ENCODE measurements around the gene ULBP3. TPM values are rescaled to one million over a fixed set of nuclear protein-coding genes. Genes with fewer than 3 reads are reported as not detected.

ULBP3 gene
- total and polyA plus RNA-seq, 2 of the 4 experiments (the other 2 are of a cell fraction): 11.1 to 35.1 TPM

GRCh38 chr6:150058231-150058792 lies 10.6 kb downstream of the ULBP3 start:
- ATAC-seq (ENCODE audit: low read depth): no peak
- H4K8ac ChIP-seq (ENCODE audit: low read depth in 2 of 2, low read length in 2 of 2): no peak overlapping the region
- no peak overlapping the region for H2AFZ ChIP-seq (replicated peaks; ENCODE audit: low read length, poor library complexity)
- H2AK9ac ChIP-seq (replicated peaks; ENCODE audit: low read depth, low read length, poor library complexity): no peak overlapping the region
- no peak overlapping the region for H3K27ac ChIP-seq (ENCODE audit: insufficient read depth, low read length)
- no peak for DNase-seq
- no peak overlapping the region for H2BK20ac ChIP-seq (ENCODE audit: low read depth, low read length)
- peaks cover 3% of the 10 kb centered on the region for H3K9me1 ChIP-seq (ENCODE audit: insufficient read depth, low read length)
- no peaks in the 10 kb centered on the region for H3K79me1 ChIP-seq (ENCODE audit: low read depth in 1 of 2, low read length in 2 of 2)
- H2BK120ac ChIP-seq (ENCODE audit: low read depth, low read length): no peak overlapping the region
- no peak overlapping the region for H4K5ac ChIP-seq (ENCODE audit: low read depth, low read length)
- no peak overlapping the region for H3K56ac ChIP-seq (ENCODE audit: extremely low read depth, insufficient read depth, low read length)
- POLR2A ChIA-PET (ENCODE audit: unreplicated experiment): no interaction called here
- no TSS peak for BruUV-seq (replicated peaks)
- no peaks in the 10 kb centered on the region for H4K20me1 ChIP-seq (ENCODE audit: insufficient read depth, low read length)
- no peak overlapping the region for H3K23ac ChIP-seq (ENCODE audit: low read depth, low read length)
- no peak overlapping the region for H2BK15ac ChIP-seq (ENCODE audit: low read depth, low read length)
- dilution Hi-C loops (cut with HindIII; ENCODE audit: low sequenced_read_pairs, unreplicated experiment): no loop called here
- no peak overlapping the region for H4K91ac ChIP-seq (ENCODE audit: insufficient read depth, low read depth, low read length)
- intact Hi-C loops (cut with micrococcal nuclease): no loop called here
- WGBS, 2 experiments (ENCODE audit: extremely low coverage in 2 of 2, insufficient read length in 1 of 2): 93% methylated on average over 3 of the region's 14 CpGs; no CpG with 5 or more reads in 1 of the 2 experiments
- in situ Hi-C loops (cut with MboI; ENCODE audit: low sequenced_read_pairs): no loop called here
- no peak overlapping the region for H3K4me3 ChIP-seq (ENCODE audit: insufficient read depth, low read depth, low read length)
- TF ChIP-seq MAZ (IDR thresholded peaks at IDR 0.05; ENCODE audit: borderline replicate concordance, low read depth, low read length) (no peak), CEBPB (IDR thresholded peaks at IDR 0.05; ENCODE audit: low read depth, low read length) (no peak), ELK1 (IDR thresholded peaks at IDR 0.05; ENCODE audit: borderline replicate concordance, low read depth, low read length) (no peak), RCOR1 (IDR thresholded peaks at IDR 0.05; ENCODE audit: insufficient replicate concordance, low read length) (no peak), CHD1 (IDR thresholded peaks at IDR 0.05; ENCODE audit: low read depth, low read length) (no peak), MXI1 (IDR thresholded peaks at IDR 0.05; ENCODE audit: borderline replicate concordance, low read depth, low read length) (no peak), RFX5 (IDR thresholded peaks at IDR 0.05; ENCODE audit: low read depth, low read length) (no peak), POLR2A (IDR thresholded peaks at IDR 0.05; ENCODE audit: low read depth, low read length) (no peak), SMC3 (IDR thresholded peaks at IDR 0.05; ENCODE audit: low read depth, low read length) (no peak), NFE2L2 (IDR thresholded peaks at IDR 0.05; ENCODE audit: low read depth, low read length) (no peak), RAD21 (IDR thresholded peaks at IDR 0.05; ENCODE audit: low read length) (no peak), BHLHE40 (IDR thresholded peaks at IDR 0.05; ENCODE audit: low read depth, low read length) (no peak)
- H2BK5ac ChIP-seq (ENCODE audit: low read depth, low read length, poor library complexity, severe bottlenecking): no peak overlapping the region
- CTCF ChIA-PET: no interaction called here
- H3K9me3 ChIP-seq (ENCODE audit: control insufficient read depth, insufficient read depth, low read length): no peaks in the 10 kb centered on the region
- no peak overlapping the region for H3K4ac ChIP-seq (ENCODE audit: low read depth, low read length)
- no peaks in the 10 kb centered on the region for H3K4me1 ChIP-seq (ENCODE audit: control insufficient read depth, insufficient read depth, low read length)
- H3K9ac ChIP-seq (ENCODE audit: low read depth, low read length): no peak overlapping the region
- H3K27me3 ChIP-seq (ENCODE audit: control insufficient read depth, insufficient read depth, low read length): peaks cover 31% of the 10 kb centered on the region
- H3K36me3 ChIP-seq (ENCODE audit: control insufficient read depth, insufficient read depth, low read length): peaks cover 2% of the 10 kb centered on the region
- H3K18ac ChIP-seq (ENCODE audit: low read depth, low read length): no peak overlapping the region
- no peak overlapping the region for H3K4me2 ChIP-seq (ENCODE audit: low read depth, low read length)
- no peak overlapping the region for H2AK5ac ChIP-seq (ENCODE audit: low read depth, low read length)
- no peak overlapping the region for H3K14ac ChIP-seq (replicated peaks; ENCODE audit: low read depth, low read length)
